K562 (cell line): ENCODE data around the gene PDCD6IP. TPM values are rescaled to one million over a fixed set of nuclear protein-coding genes. Genes with fewer than 3 reads are reported as not detected.
A peak's percentile ranks its signal among the peaks of the same experiment; 100 is the strongest.

ENCODE experiments used
- ATAC-seq: fragments of 200-7000 bp; cut with Tn5 transposase; 3 replicates; pipeline ENCODE4 v1.9.1; 2020; ENCODE audit warnings: moderate library complexity
- BruUV-seq: library from RNA; stranded (reverse); fragments of 400-500 nt; replicated peaks from 2 replicates; lab custom pipeline; 2021; lab: Mats Ljungman, UMichigan
- CTCF ChIA-PET: fragments of 300-600 bp; formaldehyde crosslinking; extraction: SDS; loops from one replicate; lab custom pipeline; 2021; ENCODE audit warnings: low intra/inter-chr PET ratio; lab: Yijun Ruan, JAX
- POLR2A ChIA-PET: fragments of 300-600, 350-650 bp; sonication (Branson Sonifier 250); formaldehyde crosslinking; extraction: SDS; loops from one replicate; lab custom pipeline; 2021; ENCODE audit warnings: antibody characterized with exemption, inconsistent platforms; lab: Yijun Ruan, JAX
- DNase-seq, 4 experiments: peaks; one replicate each; pipeline versions ENCODE4 v3.0.0 to v3.0.0-alpha.2; 2011 to 2018; ENCODE audit warnings: low spot score in 3 of 4, mixed read lengths in 3 of 4; ENCODE audit errors: extremely low read depth in 1 of 4
- FAIRE-seq: peaks from 2 replicates; lab custom pipeline; 2011; peaks lifted over from hg19 to GRCh38; lab: Jason Lieb, UNC
- H2AFZ ChIP-seq: 2 replicates; pipeline ENCODE4 v1.6.0; 2011; ENCODE audit warnings: low read depth, low read length, control low read depth, inconsistent platforms
- H3K27ac ChIP-seq: fragments of 200-600 bp; 3 replicates; pipeline ENCODE4 v1.8.0; 2011; ENCODE audit warnings: low read depth, mild to moderate bottlenecking, control low read depth, inconsistent platforms, low read length, moderate library complexity, mixed read lengths; ENCODE audit errors: extremely low read depth
- H3K27me3 ChIP-seq, 2 experiments: fragments of 300-600 bp in 1 of 2; 2 replicates in 1 of 2; 3 replicates in 1 of 2; pipeline versions ENCODE4 v1.6.0 to v1.8.0; 2011; ENCODE audit warnings: inconsistent platforms in 2 of 2, low read length in 2 of 2, mild to moderate bottlenecking in 1 of 2, mixed read lengths in 1 of 2, moderate library complexity in 1 of 2; ENCODE audit not compliant: control insufficient read depth in 2 of 2, insufficient read depth in 2 of 2
- H3K36me3 ChIP-seq: fragments of 300-600 bp; 3 replicates; pipeline ENCODE4 v1.8.0; 2011; ENCODE audit warnings: mild to moderate bottlenecking, low read length, inconsistent platforms; ENCODE audit not compliant: control insufficient read depth, insufficient read depth
- H3K4me1 ChIP-seq, 2 experiments: fragments of 200-600 bp in 1 of 2; replicated peaks in 1 of 2; 2 replicates in 1 of 2; 3 replicates in 1 of 2; pipeline versions ENCODE4 v1.5.1 to v1.8.0; 2011; ENCODE audit warnings: inconsistent platforms in 2 of 2, low read length in 2 of 2, mild to moderate bottlenecking in 1 of 2, mixed read lengths in 1 of 2, moderate library complexity in 1 of 2; ENCODE audit not compliant: control insufficient read depth in 2 of 2, insufficient read depth in 2 of 2
- H3K4me2 ChIP-seq: 2 replicates; pipeline ENCODE4 v1.6.1; 2011; ENCODE audit warnings: low read length, control low read depth, inconsistent platforms, mixed read lengths; ENCODE audit not compliant: insufficient read depth
- H3K4me3 ChIP-seq: fragments of 200-600 bp; sonication (generic), shearing (Covaris generic); 2 replicates; pipeline ENCODE4 v1.5.1; 2016; ENCODE audit warnings: control low read depth, inconsistent platforms
- H3K79me2 ChIP-seq: fragments of 200-600 bp; 3 replicates; pipeline ENCODE4 v1.8.0; 2011; ENCODE audit warnings: low read length, inconsistent platforms; ENCODE audit not compliant: control insufficient read depth, insufficient read depth
- H3K9ac ChIP-seq, 2 experiments: 2 replicates each; pipeline versions ENCODE4 v1.6.0 to v1.6.1; 2011; ENCODE audit warnings: low read depth in 2 of 2, low read length in 2 of 2, control low read depth in 1 of 2, inconsistent platforms in 1 of 2, mild to moderate bottlenecking in 1 of 2, mixed read lengths in 1 of 2; ENCODE audit not compliant: insufficient read depth in 1 of 2
- H3K9me1 ChIP-seq: one replicate; pipeline ENCODE4 v1.6.0; 2011; ENCODE audit warnings: inconsistent platforms, mild to moderate bottlenecking, low read length, moderate library complexity; ENCODE audit not compliant: control insufficient read depth, insufficient read depth
- H3K9me3 ChIP-seq: replicated peaks from 2 replicates; pipeline ENCODE4 v1.5.1; 2011; ENCODE audit warnings: low read depth, low read length, inconsistent platforms; ENCODE audit not compliant: control insufficient read depth, insufficient read depth
- H4K20me1 ChIP-seq: replicated peaks from 2 replicates; pipeline ENCODE4 v1.6.1; 2011; ENCODE audit warnings: low read length, inconsistent platforms, mixed read lengths; ENCODE audit not compliant: control insufficient read depth, insufficient read depth
- BRD4 ChIP-seq: fragments of 200-600 bp; sonication (generic); IDR thresholded peaks from 2 replicates; pipeline ENCODE4 v1.6.1; 2017; ENCODE audit warnings: inconsistent platforms
- CBX1 ChIP-seq: sonication (generic); IDR thresholded peaks from 2 replicates; pipeline ENCODE4 v1.6.1; 2016; ENCODE audit warnings: antibody characterized with exemption, low read depth, mild to moderate bottlenecking
- CEBPB ChIP-seq: fragments of 450-650 bp; IDR thresholded peaks from 2 replicates; pipeline ENCODE4 v1.6.1; 2016; ENCODE audit warnings: missing genetic modification characterization, missing compliant biosample characterization
- DACH1 ChIP-seq: fragments of 450-650 bp; IDR thresholded peaks from 2 replicates; pipeline ENCODE4 v1.6.1; 2018; ENCODE audit not compliant: partially characterized antibody
- DEAF1 ChIP-seq: fragments of 450-650 bp; formaldehyde crosslinking; IDR thresholded peaks from 2 replicates; pipeline ENCODE4 v1.4.0; 2020; ENCODE audit warnings: mild to moderate bottlenecking, moderate library complexity
- FIP1L1 ChIP-seq: fragments of 200-400 bp; formaldehyde crosslinking; IDR thresholded peaks from 2 replicates; pipeline ENCODE4 v1.6.1; 2018; ENCODE audit warnings: mild to moderate bottlenecking, low read depth, low read length; ENCODE audit not compliant: poor library complexity, severe bottlenecking
- GATAD2B ChIP-seq: fragments of 450-650 bp; IDR thresholded peaks from 2 replicates; pipeline ENCODE4 v1.6.1; 2017; ENCODE audit warnings: mild to moderate bottlenecking, borderline replicate concordance
- JUND ChIP-seq, 2 experiments: IDR thresholded peaks; 2 replicates in 1 of 2; 3 replicates in 1 of 2; pipeline ENCODE4 v1.6.1; 2011; ENCODE audit warnings: borderline replicate concordance in 2 of 2, low read depth in 2 of 2, low read length in 2 of 2, improper control_type of control experiment in 1 of 2, missing biosample characterization in 1 of 2, missing genetic modification characterization in 1 of 2, missing genetic modification reagents in 1 of 2
- KAT8 ChIP-seq: fragments of 450-650 bp; IDR thresholded peaks from 2 replicates; pipeline ENCODE4 v1.6.1; 2016; ENCODE audit warnings: low read depth, mild to moderate bottlenecking
- MED1 ChIP-seq: sonication (generic); formaldehyde crosslinking; IDR thresholded peaks from 2 replicates; pipeline ENCODE4 v1.8.1; 2023; ENCODE audit warnings: missing genetic modification reagents, borderline replicate concordance
- NCOA1 ChIP-seq: fragments of 450-650 bp; IDR thresholded peaks from 2 replicates; pipeline ENCODE4 v1.6.1; 2016; ENCODE audit warnings: low read depth
- NR2C1 ChIP-seq, 2 experiments: fragments of 450-650 bp; IDR thresholded peaks; 2 replicates each; pipeline ENCODE4 v1.6.1; 2017; ENCODE audit warnings: mild to moderate bottlenecking in 2 of 2, antibody characterized with exemption in 1 of 2, inconsistent platforms in 1 of 2, missing compliant biosample characterization in 1 of 2, missing genetic modification characterization in 1 of 2
- PHF8 ChIP-seq: fragments of 200-600 bp; sonication (generic); IDR thresholded peaks from 2 replicates; pipeline ENCODE4 v1.6.1; 2012; ENCODE audit warnings: mixed run types, mild to moderate bottlenecking, inconsistent platforms, low read length, moderate library complexity, borderline replicate concordance
- RBM22 ChIP-seq: fragments of 200-400 bp; formaldehyde crosslinking; IDR thresholded peaks from 2 replicates; pipeline ENCODE4 v1.6.1; 2018; ENCODE audit warnings: low read length, low read depth; ENCODE audit not compliant: poor library complexity, severe bottlenecking
- SMARCB1 ChIP-seq: IDR thresholded peaks from 2 replicates; pipeline ENCODE4 v1.6.1; 2011; ENCODE audit warnings: improper control_type of control experiment, low read depth; ENCODE audit not compliant: insufficient read length
- TEAD2 ChIP-seq: fragments of 450-650 bp; IDR thresholded peaks from 2 replicates; pipeline ENCODE4 v1.6.1; 2016; ENCODE audit warnings: missing genetic modification characterization, control low read depth, missing compliant biosample characterization
- ZBTB2 ChIP-seq: fragments of 450-650 bp; IDR thresholded peaks from 2 replicates; pipeline ENCODE4 v1.6.1; 2016; ENCODE audit warnings: antibody characterized with exemption
- ZNF239 ChIP-seq: fragments of 250-450 bp; sonication (Bioruptor Pico); IDR thresholded peaks from 2 replicates; pipeline ENCODE4 v1.4.0; 2020; ENCODE audit warnings: mild to moderate bottlenecking
- ZNF316 ChIP-seq: fragments of 450-650 bp; IDR thresholded peaks from 2 replicates; pipeline ENCODE4 v1.6.1; 2016
- ZNF717 ChIP-seq: fragments of 250-450 bp; sonication (Bioruptor Pico); IDR thresholded peaks from 2 replicates; pipeline ENCODE4 v1.5.0; 2021
- ZNF780A ChIP-seq: fragments of 250-450 bp; sonication (Bioruptor Pico); IDR thresholded peaks from 2 replicates; pipeline ENCODE4 v1.5.0; 2021; ENCODE audit warnings: mild to moderate bottlenecking
- WGBS: fragments of 100-300 bp; shearing (Covaris generic); methylation state at CpG from one replicate; pipeline ENCODE4 v1.1.6; 2016; ENCODE audit warnings: low coverage, mixed read lengths; ENCODE audit not compliant: insufficient coverage; ENCODE audit errors: missing lambda C conversion rate; 5-methylcytosine and 5-hydroxymethylcytosine counted together
- in situ Hi-C: fragments of 300-500 bp; cut with MboI; formaldehyde crosslinking; loops from 4 replicates; pipeline ENCODE4 v1.15.0; 2018; ENCODE audit warnings: inconsistent platforms, mixed read lengths
- intact Hi-C: fragments of 100-400 bp; cut with micrococcal nuclease; formaldehyde crosslinking; loops from 2 replicates; pipeline ENCODE4 v1.14.2; 2022
- polyA plus RNA-seq, 8 experiments: library from polyadenylated mRNA; depleted of rRNA in 4 of 8; stranded (reverse) in 5 of 8; unstranded in 3 of 8; fragments of >200 nt; fragmentation: Nextera tagmentation in 2 of 8; fragmentation: Illumina TruSeq in 1 of 8; extraction: Ambion mirVana in 2 of 8; extraction: Trizol in 1 of 8; gene quantifications; 2 replicates each; pipeline versions ENCODE4 v1.2.1 to v1.2.3, GENCODE V29; 2011 to 2014; ENCODE audit warnings: inconsistent platforms in 1 of 8, missing spikeins in 1 of 8
- total RNA-seq, 7 experiments: library from RNA; depleted of rRNA in 6 of 7; stranded (reverse); fragments of >200 nt in 6 of 7; fragmentation: Illumina TruSeq in 2 of 7; extraction: Trizol in 2 of 7; gene quantifications; 2 replicates each; pipeline versions ENCODE4 v1.2.1 to v1.2.3, GENCODE V29; 2011 to 2021; ENCODE audit warnings: low replicate concordance in 1 of 7

PDCD6IP gene
- total and polyA plus RNA-seq, 9 of the 15 experiments (the other 6 are each of a cell fraction or from before 2014, with no cell fraction given), result 40.2 to 302 (median 122) TPM

GRCh38 chr3:33892655-33893054 is 94.2 kb downstream of the PDCD6IP start:
- H4K20me1 ChIP-seq, result no peaks in the 10 kb centered on the region
- FAIRE-seq (no peak), ATAC-seq (no peak), DNase-seq (no peak)
- H3K36me3 ChIP-seq, result no peaks in the 10 kb centered on the region
- H3K27ac ChIP-seq, result no peak overlapping the region
- WGBS, result 0% methylated on average over 1 of the region's 1 CpG
- no peaks in the 10 kb centered on the region for H3K9me1 ChIP-seq
- CTCF ChIA-PET, result no interaction called here
- in situ Hi-C loops (loop anchor here (25.0 kb wide), 1 partner anchor 370 kb away; no protein-coding TSS in a partner anchor), intact Hi-C loops (no loop called here)
- no peak overlapping the region for H2AFZ ChIP-seq
- peaks cover 5 to 18% of the 10 kb centered on the region in 2 experiments; a peak in 3 of 5 replicates for H3K4me1 ChIP-seq
- TF ChIP-seq TEAD2 (no peak), CEBPB (tag) (no peak), FIP1L1 (no peak), SMARCB1 (no peak), NR2C1 (IDR thresholded peaks at IDR 0.05) (no peak), NR2C1 (tag; IDR thresholded peaks at IDR 0.05) (no peak), RBM22 (no peak), NCOA1 (no peak), ZNF239 (CRISPR knock-in tag) (no peak), BRD4 (no peak), MED1 (CRISPR knock-in tag) (no peak), KAT8 (no peak), ZNF717 (CRISPR knock-in tag) (no peak), ZNF316 (no peak), DACH1 (peak; percentile 98), DEAF1 (CRISPR knock-in tag) (no peak), ZBTB2 (0 out of 2 replicates have a peak, but pooled peaks have one; percentile 31), JUND (IDR thresholded peaks at IDR 0.05; ENCODE audit: borderline replicate concordance, low read depth, low read length) (no peak), JUND (tag; IDR thresholded peaks at IDR 0.05; ENCODE audit: borderline replicate concordance, low read depth, low read length) (no peak), PHF8 (no peak), ZNF780A (CRISPR knock-in tag) (no peak), GATAD2B (peak; percentile 84; the same call in 1 of the 2 replicates), CBX1 (no peak)
- H3K79me2 ChIP-seq, result no peaks in the 10 kb centered on the region
- H3K9me3 ChIP-seq, result no peaks in the 10 kb centered on the region
- H3K4me2 ChIP-seq, result no peak overlapping the region
- POLR2A ChIA-PET, result interaction anchor here (0.5 to 1.6 kb wide), 4 partner anchors 9 to 808 kb away, joined by 3 to 4 read pairs (median 3); no protein-coding TSS in a partner anchor
- BruUV-seq, result no TSS peak
- H3K9ac ChIP-seq, result no peak overlapping the region
- H3K4me3 ChIP-seq, result no peak overlapping the region
- no peaks in the 10 kb centered on the region for H3K27me3 ChIP-seq
